GM23338 (cell line): ENCODE data around the gene SRSF12. TPM values are rescaled to one million over a fixed set of nuclear protein-coding genes. Genes with fewer than 3 reads are reported as not detected.
A peak's percentile ranks its signal among the peaks of the same experiment; 100 is the strongest.

Source experiments
- ATAC-seq: fragments of 200-7000 bp; cut with Tn5 transposase; 3 replicates; pipeline ENCODE4 v1.9.1; 2020
- DNase-seq: peaks from one replicate; pipeline ENCODE4 v3.0.0-alpha.2; 2015; ENCODE audit warnings: low spot score
- H2AFZ ChIP-seq: fragments of 200-600 bp; sonication (generic); 2 replicates; pipeline ENCODE4 v1.8.0; 2016; ENCODE audit warnings: antibody characterized with exemption, mild to moderate bottlenecking, moderate library complexity
- H3F3A ChIP-seq: fragments of 200-600 bp; sonication (generic); replicated peaks from 2 replicates; pipeline ENCODE4 v1.8.0; 2017; ENCODE audit warnings: antibody characterized with exemption, mixed run types, low read depth
- H3K27ac ChIP-seq: fragments of 200-600 bp; sonication (generic); 2 replicates; pipeline ENCODE4 v1.6.1; 2016; ENCODE audit warnings: low read depth
- H3K27me3 ChIP-seq: fragments of 200-600 bp; sonication (generic); 2 replicates; pipeline ENCODE4 v1.8.0; 2016; ENCODE audit warnings: mild to moderate bottlenecking, mixed run types, moderate library complexity; ENCODE audit not compliant: insufficient read depth
- H3K36me3 ChIP-seq: fragments of 200-600 bp; sonication (generic); 2 replicates; pipeline ENCODE4 v1.8.0; 2016; ENCODE audit warnings: mild to moderate bottlenecking; ENCODE audit not compliant: insufficient read depth
- H3K4me1 ChIP-seq: fragments of 200-600 bp; sonication (generic); 2 replicates; pipeline ENCODE4 v1.8.0; 2016; ENCODE audit warnings: mild to moderate bottlenecking, moderate library complexity; ENCODE audit not compliant: insufficient read depth
- H3K4me2 ChIP-seq: fragments of 200-600 bp; sonication (generic); 2 replicates; pipeline ENCODE4 v1.7.1; 2017; ENCODE audit warnings: mixed run types
- H3K4me3 ChIP-seq: fragments of 200-600 bp; sonication (generic); 2 replicates; pipeline ENCODE4 v1.6.1; 2016; ENCODE audit warnings: mixed run types
- H3K79me2 ChIP-seq: fragments of 200-600 bp; sonication (generic); replicated peaks from 2 replicates; pipeline ENCODE4 v1.8.0; 2017; ENCODE audit warnings: mild to moderate bottlenecking; ENCODE audit not compliant: insufficient read depth
- H3K9me2 ChIP-seq: fragments of 200-600 bp; sonication (generic); 2 replicates; pipeline ENCODE4 v1.8.0; 2017; ENCODE audit not compliant: insufficient read depth
- H4K20me1 ChIP-seq: fragments of 200-600 bp; sonication (generic); replicated peaks from 2 replicates; pipeline ENCODE4 v1.8.0; 2017; ENCODE audit warnings: mild to moderate bottlenecking; ENCODE audit not compliant: insufficient read depth
- H3K27ac Mint-ChIP-seq: 2 replicates; pipeline ENCODE4 v1.8.0; 2020; ENCODE audit warnings: inconsistent platforms, mild to moderate bottlenecking, moderate library complexity, mixed read lengths
- H3K27me3 Mint-ChIP-seq: 3 replicates; pipeline ENCODE4 v1.8.0; 2022; ENCODE audit warnings: low read depth, mild to moderate bottlenecking, moderate library complexity, mixed read lengths, inconsistent platforms; ENCODE audit not compliant: insufficient read depth, poor library complexity
- H3K36me3 Mint-ChIP-seq: 3 replicates; pipeline ENCODE4 v1.8.0; 2021; ENCODE audit warnings: low read depth, mild to moderate bottlenecking, inconsistent platforms, moderate library complexity, mixed read lengths
- H3K4me1 Mint-ChIP-seq: 3 replicates; pipeline ENCODE4 v1.8.0; 2020; ENCODE audit warnings: mild to moderate bottlenecking, inconsistent platforms, mixed read lengths
- H3K4me3 Mint-ChIP-seq: 3 replicates; pipeline ENCODE4 v1.8.0; 2021; ENCODE audit warnings: moderate library complexity, mild to moderate bottlenecking, inconsistent platforms, mixed read lengths
- H3K9me3 Mint-ChIP-seq: 3 replicates; pipeline ENCODE4 v1.8.0; 2020; ENCODE audit warnings: moderate library complexity, mild to moderate bottlenecking, inconsistent platforms, mixed read lengths
- CREB1 ChIP-seq: fragments of 250-450 bp; sonication (Bioruptor Pico); IDR thresholded peaks from 2 replicates; pipeline ENCODE4 v1.5.0; 2020; ENCODE audit warnings: low read depth, mild to moderate bottlenecking, moderate library complexity
- CTCF ChIP-seq, 2 experiments: fragments of 200-600 bp in 1 of 2; sonication (generic) in 1 of 2; conservative IDR thresholded peaks; 2 replicates each; pipeline versions ENCODE4 v1.5.1 to v1.6.1; 2016 to 2017; ENCODE audit warnings: antibody characterized with exemption in 2 of 2, low read depth in 2 of 2, mild to moderate bottlenecking in 2 of 2, moderate library complexity in 1 of 2
- ETS1 ChIP-seq: IDR thresholded peaks from 2 replicates; pipeline ENCODE4 v1.6.1; 2016; ENCODE audit warnings: antibody characterized with exemption
- EZH2 ChIP-seq: fragments of 200-600 bp; sonication (generic); IDR thresholded peaks from one replicate; pipeline ENCODE4 v1.8.0; 2017; ENCODE audit warnings: antibody characterized with exemption, mild to moderate bottlenecking, low read depth; ENCODE audit not compliant: unreplicated experiment
- EZH2phosphoT487 ChIP-seq: fragments of 200-600 bp; sonication (generic); IDR thresholded peaks from one replicate; pipeline ENCODE4 v1.8.1; 2018; ENCODE audit warnings: antibody characterized with exemption; ENCODE audit not compliant: unreplicated experiment
- JUNB ChIP-seq: IDR thresholded peaks from one replicate; pipeline ENCODE4 v1.6.1; 2016; ENCODE audit warnings: antibody characterized with exemption; ENCODE audit not compliant: unreplicated experiment
- NANOG ChIP-seq: IDR thresholded peaks from 2 replicates; pipeline ENCODE4 v1.6.1; 2016; ENCODE audit warnings: antibody characterized with exemption, borderline replicate concordance
- POLR2AphosphoS5 ChIP-seq: IDR thresholded peaks from 2 replicates; pipeline ENCODE4 v1.6.1; 2016; ENCODE audit warnings: antibody characterized with exemption, low read depth
- REST ChIP-seq: IDR thresholded peaks from one replicate; pipeline ENCODE4 v1.6.1; 2018; ENCODE audit warnings: antibody characterized with exemption; ENCODE audit not compliant: unreplicated experiment
- STAT1 ChIP-seq: IDR thresholded peaks from one replicate; pipeline ENCODE4 v1.6.1; 2016; ENCODE audit warnings: antibody characterized with exemption; ENCODE audit not compliant: unreplicated experiment
- ZNF114 ChIP-seq: fragments of 250-450 bp; sonication (Bioruptor Pico); IDR thresholded peaks from 2 replicates; pipeline ENCODE4 v1.5.0; 2020; ENCODE audit warnings: mild to moderate bottlenecking, moderate library complexity
- ZNF331 ChIP-seq: fragments of 250-450 bp; sonication (Bioruptor Pico); IDR thresholded peaks from 2 replicates; pipeline ENCODE4 v1.5.0; 2020; ENCODE audit warnings: low read depth, mild to moderate bottlenecking, moderate library complexity
- ZNF462 ChIP-seq: fragments of 250-450 bp; sonication (Bioruptor Pico); IDR thresholded peaks from 2 replicates; pipeline ENCODE4 v1.5.0; 2020; ENCODE audit warnings: mild to moderate bottlenecking, moderate library complexity
- polyA plus RNA-seq: library from polyadenylated mRNA; unstranded; fragments of >200 nt; fragmentation: Nextera tagmentation; extraction: Ambion mirVana; gene quantifications from 2 replicates; pipeline ENCODE4 v1.2.1, GENCODE V29; 2016
- total RNA-seq: library from RNA; depleted of rRNA; stranded (reverse); fragments of >200 nt; shearing (Covaris generic); gene quantifications from 2 replicates; pipeline ENCODE4 v1.2.3, GENCODE V29; 2014

Gene SRSF12
- total and polyA plus RNA-seq, 2 experiments from 2014 or later = 3.6 TPM

- Histone ChIP-seq H3K36me3 (peaks cover 5% of the 10 kb centered on the region), H3K27ac (peak overlapping the region; percentile 96), H3K27me3 (peaks cover 21% of the 10 kb centered on the region), H3K4me1 (peaks cover 40% of the 10 kb centered on the region), H3K4me2 (peak overlapping the region; percentile 87), H4K20me1 (peaks cover 22% of the 10 kb centered on the region), H3K79me2 (peaks cover 26% of the 10 kb centered on the region), H2AFZ (no peak overlapping the region), H3K9me2 (no peaks in the 10 kb centered on the region), H3F3A (no peaks in the 10 kb centered on the region), H3K4me3 (peak overlapping the region; percentile 67)
- Mint-ChIP-seq H3K27me3 (peaks cover 20% of the 10 kb centered on the region), H3K36me3 (peaks cover 11% of the 10 kb centered on the region), H3K9me3 (no peaks in the 10 kb centered on the region; the same call in 2 of the 3 replicates), H3K4me1 (peaks cover 36% of the 10 kb centered on the region), H3K4me3 (peak overlapping the region; percentile 93), H3K27ac (peak overlapping the region; percentile 98)
- DNase-seq = no peak
- TF ChIP-seq NANOG (no peak), EZH2 (no peak), STAT1 (no peak), ETS1 (no peak), REST (no peak), ZNF462 (CRISPR knock-in tag) (no peak), ZNF331 (CRISPR knock-in tag) (no peak), EZH2phosphoT487 (no peak), POLR2AphosphoS5 (no peak), CREB1 (no peak), CTCF (conservative IDR thresholded peaks at IDR 0.05; ENCODE audit: low read depth in 2 of 2) (no peak), JUNB (no peak), ZNF114 (CRISPR knock-in tag) (no peak)
- peak; percentile 2 for ATAC-seq
Measured at GRCh38 chr6:89081129-89081422, 36.8 kb downstream of the SRSF12 start.
